NCI-H526 treated with DMSO at 0.1 percent for 48 hours (cell line): ENCODE measurements around the gene ANKRD13B.

Experiments used
- DNase-seq: peaks from one replicate; lab custom pipeline; 2025; lab: John Stamatoyannopoulos, UW

The ANKRD13B gene

GRCh38 chr17:29594519-29595090 lies 1.7 kb downstream of the ANKRD13B start:
- no peak for DNase-seq

GRCh38 chr17:29595107-29595942 lies 2.4 kb downstream of the ANKRD13B start:
- DNase-seq = no peak

- no peak for DNase-seq
Observed at GRCh38 chr17:29595943-29596774, 3.2 kb downstream of the ANKRD13B start.

- no peak for DNase-seq
Observed at GRCh38 chr17:29596811-29597210, 3.9 kb downstream of the ANKRD13B start.

- DNase-seq = peak; percentile 38
Observed at GRCh38 chr17:29597361-29598172, 4.6 kb downstream of the ANKRD13B start.

GRCh38 chr17:29603109-29603674 lies 10.3 kb downstream of the ANKRD13B start:
- no peak for DNase-seq

GRCh38 chr17:29607557-29608195 lies 14.7 kb downstream of the ANKRD13B start:
- no peak for DNase-seq

- no peak for DNase-seq
Observed at GRCh38 chr17:29608986-29609385, 16.1 kb downstream of the ANKRD13B start.

GRCh38 chr17:29610395-29610794 lies 17.5 kb downstream of the ANKRD13B start:
- no peak for DNase-seq

GRCh38 chr17:29611351-29612093 lies 18.6 kb downstream of the ANKRD13B start:
- no peak for DNase-seq

- DNase-seq = no peak
Observed at GRCh38 chr17:29612094-29612403, 19.1 kb downstream of the ANKRD13B start.

GRCh38 chr17:29612404-29613280 lies 19.7 kb downstream of the ANKRD13B start:
- no peak for DNase-seq

GRCh38 chr17:29613352-29613837 lies 20.5 kb downstream of the ANKRD13B start:
- no peak for DNase-seq

- DNase-seq = no peak
Observed at GRCh38 chr17:29613856-29614255, 20.9 kb downstream of the ANKRD13B start.

- DNase-seq = no peak
Observed at GRCh38 chr17:29614349-29615047, 21.6 kb downstream of the ANKRD13B start.

GRCh38 chr17:29615048-29615385 lies 22.1 kb downstream of the ANKRD13B start:
- DNase-seq = no peak

GRCh38 chr17:29615492-29616299 lies 22.8 kb downstream of the ANKRD13B start:
- DNase-seq = peak; percentile 88
